K562 (cell line): ENCODE measurements around the gene CRELD2. TPM values are rescaled to one million over a fixed set of nuclear protein-coding genes. Genes with fewer than 3 reads are reported as not detected.

ENCODE experiments used
- MAFG ChIP-seq: fragments of 450-650 bp; conservative IDR thresholded peaks from 2 replicates; pipeline ENCODE4 v1.6.1; 2016; ENCODE audit warnings: missing genetic modification characterization, missing compliant biosample characterization
- POLR2G ChIP-seq: fragments of 200-400 bp; formaldehyde crosslinking; IDR thresholded peaks from 2 replicates; pipeline ENCODE4 v1.6.1; 2017; ENCODE audit warnings: low read depth, mild to moderate bottlenecking, antibody characterized with exemption, low read length, moderate library complexity
- TAL1 ChIP-seq: fragments of 450-650 bp; IDR thresholded peaks from 2 replicates; pipeline ENCODE4 v1.6.1; 2016; ENCODE audit warnings: mild to moderate bottlenecking
- ZNF274 ChIP-seq: IDR thresholded peaks from 2 replicates; pipeline ENCODE4 v1.6.1; 2011; ENCODE audit warnings: low read depth, mild to moderate bottlenecking, low read length, moderate library complexity, borderline replicate concordance
- polyA plus RNA-seq, 8 experiments: library from polyadenylated mRNA; depleted of rRNA in 4 of 8; stranded (reverse) in 5 of 8; unstranded in 3 of 8; fragments of >200 nt; fragmentation: Nextera tagmentation in 2 of 8; fragmentation: Illumina TruSeq in 1 of 8; extraction: Ambion mirVana in 2 of 8; extraction: Trizol in 1 of 8; gene quantifications; 2 replicates each; pipeline versions ENCODE4 v1.2.1 to v1.2.3, GENCODE V29; 2011 to 2014; ENCODE audit warnings: inconsistent platforms in 1 of 8, missing spikeins in 1 of 8
- total RNA-seq, 7 experiments: library from RNA; depleted of rRNA in 6 of 7; stranded (reverse); fragments of >200 nt in 6 of 7; fragmentation: Illumina TruSeq in 2 of 7; extraction: Trizol in 2 of 7; gene quantifications; 2 replicates each; pipeline versions ENCODE4 v1.2.1 to v1.2.3, GENCODE V29; 2011 to 2021; ENCODE audit warnings: low replicate concordance in 1 of 7
- TF ChIP-seq, protein P1 (sequence below): sonication (generic); formaldehyde crosslinking; IDR thresholded peaks from 2 replicates; pipeline ENCODE4 v1.8.1; 2023; ENCODE audit warnings: mild to moderate bottlenecking, missing genetic modification reagents
- TF ChIP-seq, protein P2 (sequence below): IDR thresholded peaks from 2 replicates; pipeline ENCODE4 v1.6.1; 2011; ENCODE audit warnings: borderline replicate concordance, low read depth, mild to moderate bottlenecking, moderate library complexity, low read length; ENCODE audit not compliant: insufficient read depth, poor library complexity, severe bottlenecking
- TF ChIP-seq, protein P3 (sequence below): sonication (generic); formaldehyde crosslinking; IDR thresholded peaks from 2 replicates; pipeline ENCODE4 v1.8.0; 2023; ENCODE audit warnings: mild to moderate bottlenecking, missing genetic modification reagents
- TF ChIP-seq, protein P4 (sequence below): fragments of 250-450 bp; sonication (Bioruptor Pico); IDR thresholded peaks from 2 replicates; pipeline ENCODE4 v1.5.0; 2022; ENCODE audit warnings: mild to moderate bottlenecking
- TF ChIP-seq, protein P5 (sequence below), 2 experiments: fragments of 450-650 bp; IDR thresholded peaks; 2 replicates each; pipeline ENCODE4 v1.6.1; 2018; ENCODE audit warnings: mild to moderate bottlenecking in 2 of 2, low read depth in 1 of 2; ENCODE audit not compliant: partially characterized antibody in 2 of 2
- TF ChIP-seq, protein P6 (sequence below): fragments of 250-450 bp; sonication (Bioruptor Pico); IDR thresholded peaks from 2 replicates; pipeline ENCODE4 v1.9.0; 2021; ENCODE audit warnings: mild to moderate bottlenecking

CRELD2 gene
- total and polyA plus RNA-seq, 9 of the 15 experiments (the other 6 are each of a cell fraction or from before 2014, with no cell fraction given), result 0.96 to 25.3 (median 8.8) TPM

DNA sequence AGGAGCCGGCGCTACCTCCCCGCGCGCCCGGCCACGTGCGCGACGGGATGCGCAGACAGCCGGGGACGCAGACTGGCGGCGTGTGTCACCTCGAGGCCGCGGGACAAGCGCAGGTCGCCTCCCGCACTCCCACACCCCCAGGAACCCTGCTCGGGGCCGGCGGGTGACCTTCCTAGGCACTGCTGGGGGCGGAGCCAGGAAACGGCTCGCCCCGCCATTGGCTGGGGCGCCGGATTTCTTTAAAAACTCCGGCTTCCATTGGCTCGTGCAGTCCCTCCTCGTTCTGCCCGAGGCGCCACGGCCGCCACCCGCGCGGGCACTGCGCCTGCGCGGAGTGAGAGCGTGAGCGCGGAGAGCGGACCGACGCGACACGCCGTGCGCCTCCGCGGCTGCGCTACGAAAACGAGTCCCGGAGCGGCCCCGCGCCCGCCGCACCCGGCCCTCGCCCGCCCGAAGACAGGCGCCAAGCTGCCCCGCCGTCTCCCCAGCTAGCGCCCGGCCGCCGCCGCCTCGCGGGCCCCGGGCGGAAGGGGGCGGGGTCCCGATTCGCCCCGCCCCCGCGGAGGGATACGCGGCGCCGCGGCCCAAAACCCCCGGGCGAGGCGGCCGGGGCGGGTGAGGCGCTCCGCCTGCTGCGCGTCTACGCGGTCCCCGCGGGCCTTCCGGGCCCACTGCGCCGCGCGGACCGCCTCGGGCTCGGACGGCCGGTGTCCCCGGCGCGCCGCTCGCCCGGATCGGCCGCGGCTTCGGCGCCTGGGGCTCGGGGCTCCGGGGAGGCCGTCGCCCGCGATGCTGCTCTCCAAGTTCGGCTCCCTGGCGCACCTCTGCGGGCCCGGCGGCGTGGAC, 41.9 kb downstream of the CRELD2 start, which contains the start of gene PIM3 (continued):
- TF ChIP-seq, protein P1, sequence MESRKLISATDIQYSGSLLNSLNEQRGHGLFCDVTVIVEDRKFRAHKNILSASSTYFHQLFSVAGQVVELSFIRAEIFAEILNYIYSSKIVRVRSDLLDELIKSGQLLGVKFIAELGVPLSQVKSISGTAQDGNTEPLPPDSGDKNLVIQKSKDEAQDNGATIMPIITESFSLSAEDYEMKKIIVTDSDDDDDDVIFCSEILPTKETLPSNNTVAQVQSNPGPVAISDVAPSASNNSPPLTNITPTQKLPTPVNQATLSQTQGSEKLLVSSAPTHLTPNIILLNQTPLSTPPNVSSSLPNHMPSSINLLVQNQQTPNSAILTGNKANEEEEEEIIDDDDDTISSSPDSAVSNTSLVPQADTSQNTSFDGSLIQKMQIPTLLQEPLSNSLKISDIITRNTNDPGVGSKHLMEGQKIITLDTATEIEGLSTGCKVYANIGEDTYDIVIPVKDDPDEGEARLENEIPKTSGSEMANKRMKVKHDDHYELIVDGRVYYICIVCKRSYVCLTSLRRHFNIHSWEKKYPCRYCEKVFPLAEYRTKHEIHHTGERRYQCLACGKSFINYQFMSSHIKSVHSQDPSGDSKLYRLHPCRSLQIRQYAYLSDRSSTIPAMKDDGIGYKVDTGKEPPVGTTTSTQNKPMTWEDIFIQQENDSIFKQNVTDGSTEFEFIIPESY (CRISPR knock-in tag), result no peak
- TF ChIP-seq, protein P2, sequence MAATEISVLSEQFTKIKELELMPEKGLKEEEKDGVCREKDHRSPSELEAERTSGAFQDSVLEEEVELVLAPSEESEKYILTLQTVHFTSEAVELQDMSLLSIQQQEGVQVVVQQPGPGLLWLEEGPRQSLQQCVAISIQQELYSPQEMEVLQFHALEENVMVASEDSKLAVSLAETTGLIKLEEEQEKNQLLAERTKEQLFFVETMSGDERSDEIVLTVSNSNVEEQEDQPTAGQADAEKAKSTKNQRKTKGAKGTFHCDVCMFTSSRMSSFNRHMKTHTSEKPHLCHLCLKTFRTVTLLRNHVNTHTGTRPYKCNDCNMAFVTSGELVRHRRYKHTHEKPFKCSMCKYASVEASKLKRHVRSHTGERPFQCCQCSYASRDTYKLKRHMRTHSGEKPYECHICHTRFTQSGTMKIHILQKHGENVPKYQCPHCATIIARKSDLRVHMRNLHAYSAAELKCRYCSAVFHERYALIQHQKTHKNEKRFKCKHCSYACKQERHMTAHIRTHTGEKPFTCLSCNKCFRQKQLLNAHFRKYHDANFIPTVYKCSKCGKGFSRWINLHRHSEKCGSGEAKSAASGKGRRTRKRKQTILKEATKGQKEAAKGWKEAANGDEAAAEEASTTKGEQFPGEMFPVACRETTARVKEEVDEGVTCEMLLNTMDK, result no peak
- TF ChIP-seq, protein P3, sequence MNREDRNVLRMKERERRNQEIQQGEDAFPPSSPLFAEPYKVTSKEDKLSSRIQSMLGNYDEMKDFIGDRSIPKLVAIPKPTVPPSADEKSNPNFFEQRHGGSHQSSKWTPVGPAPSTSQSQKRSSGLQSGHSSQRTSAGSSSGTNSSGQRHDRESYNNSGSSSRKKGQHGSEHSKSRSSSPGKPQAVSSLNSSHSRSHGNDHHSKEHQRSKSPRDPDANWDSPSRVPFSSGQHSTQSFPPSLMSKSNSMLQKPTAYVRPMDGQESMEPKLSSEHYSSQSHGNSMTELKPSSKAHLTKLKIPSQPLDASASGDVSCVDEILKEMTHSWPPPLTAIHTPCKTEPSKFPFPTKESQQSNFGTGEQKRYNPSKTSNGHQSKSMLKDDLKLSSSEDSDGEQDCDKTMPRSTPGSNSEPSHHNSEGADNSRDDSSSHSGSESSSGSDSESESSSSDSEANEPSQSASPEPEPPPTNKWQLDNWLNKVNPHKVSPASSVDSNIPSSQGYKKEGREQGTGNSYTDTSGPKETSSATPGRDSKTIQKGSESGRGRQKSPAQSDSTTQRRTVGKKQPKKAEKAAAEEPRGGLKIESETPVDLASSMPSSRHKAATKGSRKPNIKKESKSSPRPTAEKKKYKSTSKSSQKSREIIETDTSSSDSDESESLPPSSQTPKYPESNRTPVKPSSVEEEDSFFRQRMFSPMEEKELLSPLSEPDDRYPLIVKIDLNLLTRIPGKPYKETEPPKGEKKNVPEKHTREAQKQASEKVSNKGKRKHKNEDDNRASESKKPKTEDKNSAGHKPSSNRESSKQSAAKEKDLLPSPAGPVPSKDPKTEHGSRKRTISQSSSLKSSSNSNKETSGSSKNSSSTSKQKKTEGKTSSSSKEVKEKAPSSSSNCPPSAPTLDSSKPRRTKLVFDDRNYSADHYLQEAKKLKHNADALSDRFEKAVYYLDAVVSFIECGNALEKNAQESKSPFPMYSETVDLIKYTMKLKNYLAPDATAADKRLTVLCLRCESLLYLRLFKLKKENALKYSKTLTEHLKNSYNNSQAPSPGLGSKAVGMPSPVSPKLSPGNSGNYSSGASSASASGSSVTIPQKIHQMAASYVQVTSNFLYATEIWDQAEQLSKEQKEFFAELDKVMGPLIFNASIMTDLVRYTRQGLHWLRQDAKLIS (CRISPR knock-in tag), result 0 out of 2 replicates have a peak, but pooled peaks have one; percentile 60
- TF ChIP-seq, protein P4, sequence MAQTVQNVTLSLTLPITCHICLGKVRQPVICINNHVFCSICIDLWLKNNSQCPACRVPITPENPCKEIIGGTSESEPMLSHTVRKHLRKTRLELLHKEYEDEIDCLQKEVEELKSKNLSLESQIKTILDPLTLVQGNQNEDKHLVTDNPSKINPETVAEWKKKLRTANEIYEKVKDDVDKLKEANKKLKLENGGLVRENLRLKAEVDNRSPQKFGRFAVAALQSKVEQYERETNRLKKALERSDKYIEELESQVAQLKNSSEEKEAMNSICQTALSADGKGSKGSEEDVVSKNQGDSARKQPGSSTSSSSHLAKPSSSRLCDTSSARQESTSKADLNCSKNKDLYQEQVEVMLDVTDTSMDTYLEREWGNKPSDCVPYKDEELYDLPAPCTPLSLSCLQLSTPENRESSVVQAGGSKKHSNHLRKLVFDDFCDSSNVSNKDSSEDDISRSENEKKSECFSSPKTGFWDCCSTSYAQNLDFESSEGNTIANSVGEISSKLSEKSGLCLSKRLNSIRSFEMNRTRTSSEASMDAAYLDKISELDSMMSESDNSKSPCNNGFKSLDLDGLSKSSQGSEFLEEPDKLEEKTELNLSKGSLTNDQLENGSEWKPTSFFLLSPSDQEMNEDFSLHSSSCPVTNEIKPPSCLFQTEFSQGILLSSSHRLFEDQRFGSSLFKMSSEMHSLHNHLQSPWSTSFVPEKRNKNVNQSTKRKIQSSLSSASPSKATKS (CRISPR knock-in tag), result no peak
- TF ChIP-seq, protein P5, sequence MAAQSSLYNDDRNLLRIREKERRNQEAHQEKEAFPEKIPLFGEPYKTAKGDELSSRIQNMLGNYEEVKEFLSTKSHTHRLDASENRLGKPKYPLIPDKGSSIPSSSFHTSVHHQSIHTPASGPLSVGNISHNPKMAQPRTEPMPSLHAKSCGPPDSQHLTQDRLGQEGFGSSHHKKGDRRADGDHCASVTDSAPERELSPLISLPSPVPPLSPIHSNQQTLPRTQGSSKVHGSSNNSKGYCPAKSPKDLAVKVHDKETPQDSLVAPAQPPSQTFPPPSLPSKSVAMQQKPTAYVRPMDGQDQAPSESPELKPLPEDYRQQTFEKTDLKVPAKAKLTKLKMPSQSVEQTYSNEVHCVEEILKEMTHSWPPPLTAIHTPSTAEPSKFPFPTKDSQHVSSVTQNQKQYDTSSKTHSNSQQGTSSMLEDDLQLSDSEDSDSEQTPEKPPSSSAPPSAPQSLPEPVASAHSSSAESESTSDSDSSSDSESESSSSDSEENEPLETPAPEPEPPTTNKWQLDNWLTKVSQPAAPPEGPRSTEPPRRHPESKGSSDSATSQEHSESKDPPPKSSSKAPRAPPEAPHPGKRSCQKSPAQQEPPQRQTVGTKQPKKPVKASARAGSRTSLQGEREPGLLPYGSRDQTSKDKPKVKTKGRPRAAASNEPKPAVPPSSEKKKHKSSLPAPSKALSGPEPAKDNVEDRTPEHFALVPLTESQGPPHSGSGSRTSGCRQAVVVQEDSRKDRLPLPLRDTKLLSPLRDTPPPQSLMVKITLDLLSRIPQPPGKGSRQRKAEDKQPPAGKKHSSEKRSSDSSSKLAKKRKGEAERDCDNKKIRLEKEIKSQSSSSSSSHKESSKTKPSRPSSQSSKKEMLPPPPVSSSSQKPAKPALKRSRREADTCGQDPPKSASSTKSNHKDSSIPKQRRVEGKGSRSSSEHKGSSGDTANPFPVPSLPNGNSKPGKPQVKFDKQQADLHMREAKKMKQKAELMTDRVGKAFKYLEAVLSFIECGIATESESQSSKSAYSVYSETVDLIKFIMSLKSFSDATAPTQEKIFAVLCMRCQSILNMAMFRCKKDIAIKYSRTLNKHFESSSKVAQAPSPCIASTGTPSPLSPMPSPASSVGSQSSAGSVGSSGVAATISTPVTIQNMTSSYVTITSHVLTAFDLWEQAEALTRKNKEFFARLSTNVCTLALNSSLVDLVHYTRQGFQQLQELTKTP (IDR thresholded peaks at IDR 0.05; ENCODE audit: low read depth in 1 of 2, partially characterized antibody in 2 of 2), result no peak
- TF ChIP-seq MAFG (tag) (no peak), ZNF274 (no peak), TAL1 (no peak), POLR2G (peak; percentile 84)
- TF ChIP-seq, protein P6, sequence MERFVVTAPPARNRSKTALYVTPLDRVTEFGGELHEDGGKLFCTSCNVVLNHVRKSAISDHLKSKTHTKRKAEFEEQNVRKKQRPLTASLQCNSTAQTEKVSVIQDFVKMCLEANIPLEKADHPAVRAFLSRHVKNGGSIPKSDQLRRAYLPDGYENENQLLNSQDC (CRISPR knock-in tag), result no peak
